Amygdala (tissue), 56 donors: ENCODE data around the gene FLT1.

Experiments used
- DNase-seq, 56 donors: peaks; one replicate each; lab custom pipeline; 2025; lab: John Stamatoyannopoulos, UW

Gene FLT1

GRCh38 chr13:28492569-28493367, 2.2 kb downstream of the FLT1 start:
- DNase-seq, result no peak

- no peak for DNase-seq
Measured at GRCh38 chr13:28490061-28490460, 4.9 kb downstream of the FLT1 start.

- no peak for DNase-seq
Measured at GRCh38 chr13:28489524-28489931, 5.4 kb downstream of the FLT1 start.

GRCh38 chr13:28488376-28489005, 6.4 kb downstream of the FLT1 start:
- no peak for DNase-seq

GRCh38 chr13:28485996-28486543, 8.9 kb downstream of the FLT1 start:
- DNase-seq, result no peak

GRCh38 chr13:28485551-28485950, 9.4 kb downstream of the FLT1 start:
- no peak for DNase-seq

- no peak for DNase-seq
Measured at GRCh38 chr13:28485097-28485496, 9.8 kb downstream of the FLT1 start.

- DNase-seq, result no peak
Measured at GRCh38 chr13:28483313-28483931, 11.5 kb downstream of the FLT1 start.

- no peak for DNase-seq
Measured at GRCh38 chr13:28479005-28479404, 15.9 kb downstream of the FLT1 start.

- no peak for DNase-seq
Measured at GRCh38 chr13:28478127-28478526, 16.8 kb downstream of the FLT1 start.

GRCh38 chr13:28477709-28477973, 17.3 kb downstream of the FLT1 start:
- DNase-seq, result no peak

- DNase-seq, result no peak
Measured at GRCh38 chr13:28476919-28477708, 17.8 kb downstream of the FLT1 start.

- DNase-seq, result no peak
Measured at GRCh38 chr13:28475916-28476725, 18.8 kb downstream of the FLT1 start.

GRCh38 chr13:28474491-28475134, 20.3 kb downstream of the FLT1 start:
- no peak for DNase-seq

GRCh38 chr13:28473044-28473443, 21.9 kb downstream of the FLT1 start:
- no peak for DNase-seq

GRCh38 chr13:28471421-28471820, 23.5 kb downstream of the FLT1 start:
- DNase-seq, result no peak

GRCh38 chr13:28470296-28470695, 24.6 kb downstream of the FLT1 start:
- no peak for DNase-seq

GRCh38 chr13:28469316-28469715, 25.6 kb downstream of the FLT1 start:
- no peak for DNase-seq
